Muscle layer of colon (tissue), 2 donors: Measurements from ENCODE around the gene ALPL.

Experiments
- H3K27ac ChIP-seq: one replicate; pipeline ENCODE4 v1.7.0; 2013; ENCODE audit warnings: low read depth, mild to moderate bottlenecking, low read length, moderate library complexity
- H3K27me3 ChIP-seq, 2 donors: one replicate each; pipeline ENCODE4 v1.7.0; 2013; ENCODE audit warnings: low read length in 2 of 2, mild to moderate bottlenecking in 2 of 2; ENCODE audit not compliant: insufficient read depth in 2 of 2, control insufficient read depth in 1 of 2
- H3K36me3 ChIP-seq: one replicate; pipeline ENCODE4 v1.7.0; 2013; ENCODE audit warnings: mild to moderate bottlenecking, low read length; ENCODE audit not compliant: insufficient read depth
- H3K4me1 ChIP-seq: one replicate; pipeline ENCODE4 v1.7.0; 2013; ENCODE audit warnings: mild to moderate bottlenecking, low read length; ENCODE audit not compliant: insufficient read depth
- H3K4me3 ChIP-seq, 2 donors: one replicate each; pipeline ENCODE4 v1.7.0; 2013; ENCODE audit warnings: low read length in 2 of 2, low read depth in 1 of 2, mild to moderate bottlenecking in 1 of 2, moderate library complexity in 1 of 2
- H3K9ac ChIP-seq: one replicate; pipeline ENCODE4 v1.7.0; 2013; ENCODE audit warnings: low read length
- H3K9me3 ChIP-seq: one replicate; pipeline ENCODE4 v1.7.0; 2013; ENCODE audit warnings: mild to moderate bottlenecking, low read length
- donor health status: abdominal sarcoma.
- donor health status: Adenocarcinoma of cecum.

ALPL gene

DNA sequence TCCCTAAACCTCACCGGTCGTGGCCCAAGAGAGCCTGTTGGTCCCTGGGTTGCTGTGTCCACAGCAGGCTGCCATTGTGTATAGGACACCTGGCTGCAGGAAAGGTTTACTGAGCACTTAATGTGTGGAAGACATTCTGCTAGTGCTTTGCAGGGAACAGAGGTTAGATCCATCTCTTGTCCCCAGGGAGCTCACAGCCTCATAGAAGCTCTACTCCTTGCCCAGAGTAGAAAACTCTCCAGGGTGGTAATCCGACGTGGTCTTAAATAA lies 16.9 kb upstream of the ALPL start:
- Histone ChIP-seq H3K4me1 (no peaks in the 10 kb centered on the region), H3K9ac (no peak overlapping the region), H3K36me3 (no peaks in the 10 kb centered on the region), H3K4me3 (no peak overlapping the region), H3K9me3 (no peaks in the 10 kb centered on the region), H3K27ac (no peak overlapping the region), H3K27me3 (peaks cover 0 to 11% of the 10 kb centered on the region in 2 donors)

DNA sequence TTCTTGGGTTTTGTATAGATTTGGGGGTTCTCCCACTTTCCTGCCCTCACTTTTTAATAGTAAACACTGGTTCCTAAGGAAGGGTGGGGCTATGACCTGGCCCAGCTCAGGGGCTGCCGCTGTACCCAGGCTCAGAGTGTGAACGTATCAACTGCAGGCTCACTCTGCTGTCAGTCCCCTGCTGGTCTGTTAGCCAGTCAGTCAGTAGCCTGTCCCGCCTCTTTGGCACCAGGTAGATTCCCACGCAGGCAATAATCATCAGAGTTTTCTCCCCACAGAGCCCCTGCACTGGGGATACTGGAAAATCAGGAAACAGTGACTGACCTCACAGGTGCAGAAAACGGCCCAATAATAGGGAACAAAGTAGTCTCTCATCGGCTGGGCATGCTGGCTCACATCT lies 15.0 kb upstream of the ALPL start:
- Histone ChIP-seq H3K9me3 (no peaks in the 10 kb centered on the region), H3K36me3 (no peaks in the 10 kb centered on the region), H3K9ac (no peak overlapping the region), H3K27ac (no peak overlapping the region), H3K4me1 (no peaks in the 10 kb centered on the region), H3K4me3 (no peak overlapping the region), H3K27me3 (peaks cover 0 to 3% of the 10 kb centered on the region in 2 donors)

DNA sequence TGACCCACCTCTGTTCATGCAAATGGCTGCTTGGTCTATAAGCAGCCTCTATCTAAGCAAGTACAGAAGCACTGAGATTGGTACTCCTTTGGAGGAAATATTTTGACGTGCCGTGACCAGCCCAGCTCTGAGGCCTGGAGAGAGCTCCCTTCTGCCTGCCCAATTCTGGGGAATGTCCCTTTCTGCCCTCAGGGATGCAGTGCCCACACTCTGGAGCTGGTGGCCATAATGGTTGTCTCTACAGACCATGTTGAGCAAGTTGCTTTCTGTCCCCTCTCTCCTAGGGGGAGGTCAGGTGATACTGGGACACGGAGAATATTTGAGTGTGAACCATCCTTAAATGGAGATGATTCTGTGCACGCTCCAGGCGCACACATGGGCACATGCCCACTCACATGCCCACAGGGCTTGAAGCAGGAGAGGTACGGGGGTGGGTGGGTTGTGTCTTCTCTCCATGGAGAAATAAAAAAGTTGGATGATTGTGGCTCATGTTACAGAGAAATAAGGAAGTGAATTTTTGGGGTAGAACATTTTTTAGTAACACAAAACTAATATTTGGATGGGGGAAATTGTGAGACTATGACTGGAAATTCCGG lies 13.9 kb upstream of the ALPL start:
- no peaks in the 10 kb centered on the region for H3K9me3 ChIP-seq
- H3K4me1 ChIP-seq, result no peaks in the 10 kb centered on the region
- no peak overlapping the region for H3K9ac ChIP-seq
- H3K4me3 ChIP-seq, result no peak overlapping the region
- no peak overlapping the region for H3K27ac ChIP-seq
- peaks cover 0 to 3% of the 10 kb centered on the region in 2 donors for H3K27me3 ChIP-seq
- no peaks in the 10 kb centered on the region for H3K36me3 ChIP-seq

DNA sequence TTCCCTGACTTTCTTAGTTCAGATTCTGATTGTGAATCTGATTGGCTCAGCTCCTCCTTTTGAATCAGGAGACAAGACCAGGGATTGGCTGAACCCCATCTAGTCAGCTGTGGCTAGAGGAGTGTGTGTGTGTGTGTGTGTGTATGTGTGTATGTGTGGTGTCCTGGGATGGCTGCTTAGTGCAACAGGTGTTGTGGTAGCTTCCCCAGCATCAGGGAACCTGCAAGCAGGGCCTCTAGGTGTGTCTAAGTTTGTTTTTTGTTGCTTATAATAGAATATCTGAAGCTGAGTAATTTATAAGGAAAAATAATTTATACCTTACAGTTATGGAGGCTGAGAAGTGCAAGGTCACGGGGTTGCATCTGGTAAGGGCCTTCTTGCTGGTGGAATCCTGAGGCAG lies 13.2 kb upstream of the ALPL start:
- no peaks in the 10 kb centered on the region for H3K4me1 ChIP-seq
- no peaks in the 10 kb centered on the region for H3K36me3 ChIP-seq
- no peaks in the 10 kb centered on the region for H3K9me3 ChIP-seq
- peaks cover 0 to 3% of the 10 kb centered on the region in 2 donors for H3K27me3 ChIP-seq
- H3K27ac ChIP-seq, result no peak overlapping the region
- no peak overlapping the region for H3K9ac ChIP-seq
- no peak overlapping the region for H3K4me3 ChIP-seq

DNA sequence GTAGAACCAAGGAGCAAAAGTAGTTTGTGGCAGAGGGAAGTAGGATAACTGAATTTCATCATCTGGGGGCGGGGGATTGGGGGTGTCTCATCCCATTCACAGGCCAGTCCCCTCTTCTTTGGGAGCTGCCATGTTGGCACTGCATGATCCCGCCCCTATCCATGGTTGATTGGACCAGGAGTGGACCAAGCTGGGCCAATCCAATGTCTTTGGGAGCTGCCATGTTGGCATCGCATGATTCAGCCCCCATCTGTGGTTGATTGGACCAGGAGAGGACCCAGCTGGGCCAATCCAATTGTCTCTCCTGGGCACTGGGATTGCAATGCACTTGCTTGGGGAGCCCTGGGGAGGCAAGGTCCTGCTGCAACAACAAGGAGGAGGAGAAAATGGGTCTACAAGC lies 12.3 kb upstream of the ALPL start:
- Histone ChIP-seq H3K4me3 (no peak overlapping the region), H3K27me3 (peaks cover 0 to 3% of the 10 kb centered on the region in 2 donors)

DNA sequence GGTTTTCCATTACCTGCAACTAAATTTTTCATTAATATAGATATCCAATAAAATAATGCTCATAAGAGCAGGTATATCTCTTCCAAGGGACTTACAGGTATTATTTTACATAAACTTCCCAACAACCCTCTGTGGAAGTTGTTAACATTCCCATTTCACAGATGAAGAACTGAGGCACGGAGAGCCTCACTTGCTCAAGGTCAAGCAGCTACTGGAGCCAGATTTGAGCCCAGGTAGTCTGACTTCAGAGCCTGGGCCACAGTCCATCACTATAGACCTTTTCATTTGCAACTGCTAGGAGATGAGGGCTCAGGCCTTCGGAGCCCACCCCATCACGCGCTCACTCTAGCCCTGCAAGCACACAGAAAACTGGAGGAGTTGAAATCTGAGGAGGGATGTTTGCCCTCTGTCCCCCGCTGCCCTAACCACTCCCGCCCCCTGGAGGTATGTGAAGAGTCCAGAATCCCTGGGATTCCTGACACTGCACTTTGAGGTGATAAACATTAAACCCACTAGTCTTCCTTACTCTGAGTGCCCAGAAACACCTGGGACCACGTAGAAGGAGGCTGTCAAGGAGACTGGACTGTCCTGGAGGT lies 11.7 kb upstream of the ALPL start:
- no peaks in the 10 kb centered on the region for H3K9me3 ChIP-seq
- no peak overlapping the region for H3K4me3 ChIP-seq
- no peaks in the 10 kb centered on the region for H3K4me1 ChIP-seq
- peaks cover 0 to 3% of the 10 kb centered on the region in 2 donors for H3K27me3 ChIP-seq
- H3K36me3 ChIP-seq, result no peaks in the 10 kb centered on the region
- H3K9ac ChIP-seq, result no peak overlapping the region
- H3K27ac ChIP-seq, result no peak overlapping the region

More for the DNA sequence above, 12.3 kb upstream of the ALPL start:
- Histone ChIP-seq H3K9ac (no peak overlapping the region), H3K36me3 (no peaks in the 10 kb centered on the region), H3K27ac (no peak overlapping the region), H3K4me1 (no peaks in the 10 kb centered on the region), H3K9me3 (no peaks in the 10 kb centered on the region)

DNA sequence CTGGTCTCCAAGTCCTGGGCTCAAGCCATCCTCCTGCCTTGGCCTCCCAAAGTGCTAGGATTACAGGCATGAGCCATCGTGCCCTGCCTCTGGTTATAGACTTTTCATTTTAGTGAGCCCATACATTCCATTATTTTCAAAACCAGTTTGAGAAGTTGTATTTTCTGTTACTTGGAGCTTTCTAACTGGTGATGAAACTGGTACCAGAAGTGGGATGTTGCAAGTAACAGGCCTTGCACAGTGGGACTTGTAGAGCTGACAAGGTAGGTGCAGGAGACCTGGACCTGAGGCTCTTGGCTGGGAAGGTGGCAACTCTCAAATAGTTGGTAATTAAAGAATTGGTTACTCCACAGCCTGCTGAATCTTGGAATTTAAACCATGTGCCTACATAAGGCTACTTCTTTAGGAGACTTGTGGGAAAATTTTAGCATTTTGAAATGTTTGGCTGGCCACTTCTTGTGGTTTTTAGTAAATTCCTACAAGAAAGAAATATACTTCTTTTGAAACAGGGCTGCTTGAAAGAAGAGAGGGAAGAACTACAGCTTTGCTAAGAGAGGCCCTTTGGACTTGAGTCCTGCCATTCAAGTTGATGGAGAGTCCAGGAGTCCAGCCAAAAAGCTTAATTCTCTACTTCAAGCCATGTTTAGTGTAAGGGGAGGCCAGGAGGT lies 9.8 kb upstream of the ALPL start:
- Histone ChIP-seq H3K9ac (no peak overlapping the region), H3K27me3 (peaks cover 0 to 3% of the 10 kb centered on the region in 2 donors), H3K4me1 (no peaks in the 10 kb centered on the region), H3K4me3 (no peak overlapping the region), H3K9me3 (no peaks in the 10 kb centered on the region), H3K27ac (no peak overlapping the region), H3K36me3 (no peaks in the 10 kb centered on the region)

DNA sequence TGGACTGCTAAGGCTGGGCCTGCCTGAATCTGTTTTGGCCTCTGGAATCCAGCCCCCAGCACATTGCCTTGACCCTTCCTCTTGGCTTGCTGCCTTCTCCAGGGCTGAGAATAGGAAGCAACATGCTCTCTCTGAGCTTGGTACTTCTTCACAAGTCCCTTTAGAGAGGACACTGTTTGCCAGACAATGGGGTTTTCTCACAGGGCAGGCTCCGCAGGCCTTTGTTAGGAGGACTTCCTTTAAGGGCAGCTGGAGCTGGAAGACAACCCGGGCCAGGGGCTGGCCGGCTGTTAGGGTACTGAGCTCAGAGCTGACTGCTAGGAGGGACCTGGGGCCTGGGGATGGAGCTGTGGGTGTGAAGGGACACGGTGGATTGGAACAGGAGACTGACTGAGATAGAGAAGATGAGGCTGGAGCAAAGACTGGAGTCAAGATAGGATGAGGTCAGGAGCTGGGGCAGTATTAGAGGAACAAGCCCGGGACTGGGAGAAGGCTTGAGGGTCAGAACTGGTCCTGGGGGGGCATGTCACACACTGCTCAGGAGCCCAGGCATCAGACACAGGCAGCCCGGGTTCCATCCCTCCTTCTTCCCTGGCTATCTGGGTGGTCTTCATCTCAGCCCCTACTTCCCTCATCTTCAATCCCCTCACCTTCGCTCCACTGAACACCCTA lies 5.4 kb upstream of the ALPL start:
- H3K9me3 ChIP-seq, result no peaks in the 10 kb centered on the region
- H3K4me1 ChIP-seq, result peaks cover 2% of the 10 kb centered on the region
- no peak overlapping the region for H3K9ac ChIP-seq
- H3K36me3 ChIP-seq, result no peaks in the 10 kb centered on the region
- no peak overlapping the region for H3K4me3 ChIP-seq
- H3K27ac ChIP-seq, result no peak overlapping the region
- H3K27me3 ChIP-seq, result peaks cover 10 to 21% of the 10 kb centered on the region in 2 donors

DNA sequence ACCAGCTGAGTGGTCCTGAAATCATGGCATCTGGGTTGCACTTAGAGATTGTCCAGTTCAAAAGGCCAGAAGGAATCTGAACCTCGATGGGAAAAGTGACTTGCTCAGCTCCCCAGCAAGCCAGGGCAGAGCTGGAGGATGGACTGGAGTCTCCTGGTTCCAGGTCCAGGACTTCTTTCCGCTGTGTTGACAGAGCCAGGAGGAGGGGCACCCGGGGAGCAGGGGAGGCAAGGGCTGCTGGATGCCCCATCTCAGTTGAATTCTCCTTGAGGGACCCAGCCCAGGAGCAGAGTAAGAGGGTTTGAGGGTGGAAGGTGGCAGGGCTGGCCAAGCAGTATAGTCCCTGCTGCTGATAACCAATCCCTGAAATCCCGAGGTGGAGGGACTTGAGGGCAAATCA lies 2.4 kb upstream of the ALPL start:
- H3K36me3 ChIP-seq, result no peaks in the 10 kb centered on the region
- peaks cover 3% of the 10 kb centered on the region for H3K4me1 ChIP-seq
- H3K27me3 ChIP-seq, result peaks cover 11 to 42% of the 10 kb centered on the region in 2 donors
- H3K9ac ChIP-seq, result no peak overlapping the region
- no peak overlapping the region for H3K27ac ChIP-seq
- no peaks in the 10 kb centered on the region for H3K9me3 ChIP-seq
- H3K4me3 ChIP-seq, result no peak overlapping the region

DNA sequence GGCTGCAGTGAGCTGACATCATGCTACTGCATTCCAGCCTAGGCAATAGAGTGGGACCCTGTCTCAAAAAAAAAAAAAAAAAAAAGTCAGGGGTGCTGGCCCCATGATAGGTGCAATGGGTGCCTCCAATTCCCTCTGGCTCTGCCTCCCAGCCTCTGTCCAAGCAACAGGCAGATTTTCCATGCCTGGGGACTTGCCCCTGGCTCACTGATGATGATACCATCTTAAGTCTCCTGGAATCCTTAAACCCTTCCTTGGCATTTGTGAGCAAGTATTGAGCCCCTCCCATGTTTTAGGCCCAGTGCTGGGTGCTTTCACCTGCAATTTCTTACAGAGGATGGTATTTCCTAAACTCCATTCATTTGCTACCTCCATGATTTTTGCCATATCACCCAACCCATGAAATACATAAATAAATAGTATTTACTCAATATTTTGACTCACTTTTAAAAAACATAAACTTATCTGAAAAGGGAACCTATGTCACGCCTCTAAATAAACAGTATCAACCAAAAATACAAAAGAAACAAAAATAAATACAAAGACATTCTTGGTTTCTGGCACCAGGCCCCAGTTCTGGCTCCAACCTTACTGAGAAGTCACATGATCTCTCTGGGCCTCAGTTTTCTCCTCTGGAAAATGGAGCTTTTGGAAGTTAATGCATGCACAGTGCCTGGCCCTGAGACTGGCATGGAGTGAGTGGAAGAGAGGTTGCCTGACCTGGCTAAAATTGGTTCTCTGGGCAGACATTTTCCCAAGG lies 1.5 kb upstream of the ALPL start:
- H3K4me3 ChIP-seq, result no peak overlapping the region
- H3K4me1 ChIP-seq, result peaks cover 3% of the 10 kb centered on the region
- no peaks in the 10 kb centered on the region for H3K36me3 ChIP-seq
- peaks cover 11 to 42% of the 10 kb centered on the region in 2 donors for H3K27me3 ChIP-seq
- H3K9ac ChIP-seq, result no peak overlapping the region
- H3K9me3 ChIP-seq, result no peaks in the 10 kb centered on the region
- no peak overlapping the region for H3K27ac ChIP-seq
